A549 (cell line): ENCODE data around the gene RAPGEF2. TPM values are rescaled to one million over a fixed set of nuclear protein-coding genes. Genes with fewer than 3 reads are reported as not detected.

Experiments
- ATAC-seq, 2 experiments: fragments of 200-7000 bp in 1 of 2; fragments of >200 bp in 1 of 2; cut with Nextera tagmentation in 1 of 2; cut with Tn5 transposase in 1 of 2; 3 replicates each; pipeline versions ENCODE4 v1.8.0 to v1.9.1; 2018 to 2020; ENCODE audit warnings: mild to moderate bottlenecking in 1 of 2, moderate library complexity in 1 of 2
- CTCF ChIA-PET: fragments of 300-600 bp; sonication (Branson Sonifier 250); formaldehyde crosslinking; extraction: SDS; loops from one replicate; lab custom pipeline; 2021; ENCODE audit warnings: antibody characterized with exemption, inconsistent platforms; lab: Yijun Ruan, JAX
- POLR2A ChIA-PET: fragments of 350-600 bp; formaldehyde crosslinking; extraction: SDS; loops from one replicate; lab custom pipeline; 2021; ENCODE audit warnings: antibody characterized with exemption, inconsistent platforms; lab: Yijun Ruan, JAX
- DNase-seq, 2 experiments: peaks; one replicate each; pipeline versions ENCODE4 v3.0.0 to v3.0.0-alpha.2; 2011 to 2016; ENCODE audit warnings: low read depth in 1 of 2, low spot score in 1 of 2
- FAIRE-seq: peaks from 2 replicates; lab custom pipeline; 2011; peaks lifted over from hg19 to GRCh38; lab: Jason Lieb, UNC
- H3K27ac ChIP-seq, 2 experiments: fragments of >200 bp; sonication (Bioruptor Twin); formaldehyde crosslinking; 3 replicates each; pipeline ENCODE4 v1.5.1; 2016 to 2017
- H3K4me1 ChIP-seq: fragments of >200 bp; sonication (Bioruptor Twin); formaldehyde crosslinking; 3 replicates; pipeline ENCODE4 v1.6.1; 2016
- H3K4me2 ChIP-seq: fragments of >200 bp; sonication (Bioruptor Twin); formaldehyde crosslinking; 3 replicates; pipeline ENCODE4 v1.6.1; 2016
- H3K4me3 ChIP-seq: fragments of >200 bp; sonication (Bioruptor Twin); formaldehyde crosslinking; 3 replicates; pipeline ENCODE4 v1.5.1; 2016
- H3K9me3 ChIP-seq: fragments of >200 bp; sonication (Bioruptor Twin); formaldehyde crosslinking; 3 replicates; pipeline ENCODE4 v1.6.1; 2016
- BCL3 ChIP-seq: fragments of >200 bp; sonication (Bioruptor Twin); formaldehyde crosslinking; IDR thresholded peaks from 3 replicates; pipeline ENCODE4 v1.6.1; 2016
- CBX2 ChIP-seq: fragments of 200-600 bp; sonication (generic); IDR thresholded peaks from 2 replicates; pipeline ENCODE4 v1.6.1; 2016; ENCODE audit warnings: low read depth, mild to moderate bottlenecking, borderline replicate concordance
- CBX8 ChIP-seq: fragments of 200-600 bp; sonication (generic); IDR thresholded peaks from 2 replicates; pipeline ENCODE4 v1.6.1; 2016
- CHD2 ChIP-seq: fragments of 150-350 bp; IDR thresholded peaks from 2 replicates; pipeline ENCODE4 v1.6.1; 2014; ENCODE audit warnings: low read length; ENCODE audit not compliant: partially characterized antibody
- CHD4 ChIP-seq: fragments of 200-600 bp; sonication (generic); IDR thresholded peaks from 2 replicates; pipeline ENCODE4 v1.6.1; 2016; ENCODE audit warnings: antibody characterized with exemption, mild to moderate bottlenecking, borderline replicate concordance
- GATA3 ChIP-seq: IDR thresholded peaks from 2 replicates; pipeline ENCODE4 v1.6.1; 2012; ENCODE audit warnings: borderline replicate concordance
- HEYL ChIP-seq: fragments of 250-450 bp; sonication (Bioruptor Pico); IDR thresholded peaks from 2 replicates; pipeline ENCODE4 v1.8.0; 2021; ENCODE audit warnings: mild to moderate bottlenecking, moderate library complexity
- HOXA7 ChIP-seq: fragments of 250-450 bp; sonication (Bioruptor Pico); IDR thresholded peaks from 2 replicates; pipeline ENCODE4 v1.5.0; 2020; ENCODE audit warnings: mild to moderate bottlenecking, moderate library complexity
- HOXB13 ChIP-seq: fragments of 250-450 bp; sonication (Bioruptor Pico); IDR thresholded peaks from 2 replicates; pipeline ENCODE4 v1.5.0; 2020; ENCODE audit warnings: low read depth, mild to moderate bottlenecking, moderate library complexity
- MAFK ChIP-seq: fragments of 450-650 bp; IDR thresholded peaks from 2 replicates; pipeline ENCODE4 v1.6.1; 2014; ENCODE audit not compliant: partially characterized antibody
- MAZ ChIP-seq: fragments of 150-350 bp; IDR thresholded peaks from 2 replicates; pipeline ENCODE4 v1.6.1; 2014; ENCODE audit warnings: antibody characterized with exemption, low read depth, low read length, borderline replicate concordance
- NFE2L2 ChIP-seq: fragments of 150-350 bp; conservative IDR thresholded peaks from 2 replicates; pipeline ENCODE4 v1.6.1; 2014; ENCODE audit warnings: low read length
- PBX3 ChIP-seq: IDR thresholded peaks from 2 replicates; pipeline ENCODE4 v1.6.1; 2012
- RARB ChIP-seq: fragments of 250-450 bp; sonication (Bioruptor Pico); IDR thresholded peaks from 2 replicates; pipeline ENCODE4 v1.8.0; 2021; ENCODE audit warnings: mild to moderate bottlenecking, moderate library complexity
- RCOR1 ChIP-seq: fragments of 150-350 bp; IDR thresholded peaks from 2 replicates; pipeline ENCODE4 v1.6.1; 2014; ENCODE audit warnings: antibody characterized with exemption, low read length, low read depth
- REST ChIP-seq: fragments of 200-600 bp; sonication (generic); IDR thresholded peaks from 2 replicates; pipeline ENCODE4 v1.6.1; 2016; ENCODE audit warnings: antibody characterized with exemption, mild to moderate bottlenecking, moderate library complexity
- SREBF2 ChIP-seq: fragments of 450-650 bp; IDR thresholded peaks from 2 replicates; pipeline ENCODE4 v1.6.1; 2014; ENCODE audit warnings: mild to moderate bottlenecking, moderate library complexity
- TFCP2L1 ChIP-seq: fragments of 250-450 bp; sonication (Bioruptor Pico); IDR thresholded peaks from 2 replicates; pipeline ENCODE4 v1.5.0; 2021; ENCODE audit warnings: mild to moderate bottlenecking
- ZC3H11A ChIP-seq: fragments of 450-650 bp; IDR thresholded peaks from 2 replicates; pipeline ENCODE4 v1.6.1; 2014; ENCODE audit warnings: antibody characterized with exemption, mild to moderate bottlenecking
- ZFP36 ChIP-seq: fragments of 450-650 bp; IDR thresholded peaks from 2 replicates; pipeline ENCODE4 v1.6.1; 2014; ENCODE audit warnings: borderline replicate concordance; ENCODE audit not compliant: partially characterized antibody
- WGBS: methylation state at CpG from one replicate; pipeline ENCODE4 v1.1.6; 2017; ENCODE audit errors: missing lambda C conversion rate; 5-methylcytosine and 5-hydroxymethylcytosine counted together
- polyA plus RNA-seq, 4 experiments: library from polyadenylated mRNA; depleted of rRNA in 3 of 4; stranded (reverse); fragments of >200 nt; fragmentation: RNase III in 1 of 4; extraction: RNeasy Plus Mini Kit Qiagen cat#74134 plus additional on column Dnase treatment in 1 of 4; gene quantifications; 2 replicates in 3 of 4; 3 replicates in 1 of 4; pipeline ENCODE4 v1.2.3, GENCODE V29; 2011 to 2017

Gene RAPGEF2
- polyA plus RNA-seq, 2 of the 4 experiments (the other 2 are of a cell fraction), result 10.7 to 31.8 TPM

GRCh38 chr4:159162576-159162975, 59.7 kb downstream of the RAPGEF2 start:
- Histone ChIP-seq H3K4me1 (peaks cover 14% of the 10 kb centered on the region; the same call in 2 of the 3 replicates), H3K27ac (no peak overlapping the region), H3K9me3 (no peaks in the 10 kb centered on the region), H3K4me3 (no peak overlapping the region), H3K4me2 (no peak overlapping the region)
- WGBS, result 82% methylated on average over 1 of the region's 1 CpG
- DNase-seq, result no peak
- FAIRE-seq, result no peak
- CTCF ChIA-PET, result interaction anchor here (0.6 to 1.5 kb wide), 2 partner anchors 41 to 58 kb away, joined by 3 to 6 read pairs; no protein-coding TSS in a partner anchor
- TF ChIP-seq CBX2 (no peak), RCOR1 (no peak), HOXB13 (CRISPR knock-in tag) (no peak)
- POLR2A ChIA-PET, result interaction anchor here (0.7 kb wide), 1 partner anchor 1693 kb away, joined by 6 read pairs; no protein-coding TSS in a partner anchor
- ATAC-seq, result no peak

- POLR2A ChIA-PET, result no interaction called here
- no peak overlapping the region for H3K4me3 ChIP-seq
- CTCF ChIA-PET, result no interaction called here
- FAIRE-seq (no peak), DNase-seq (no peak), ATAC-seq (no peak)
- no peak overlapping the region for H3K27ac ChIP-seq
- H3K4me2 ChIP-seq, result no peak overlapping the region
- H3K4me1 ChIP-seq, result peaks cover 18% of the 10 kb centered on the region; the same call in 2 of the 3 replicates
- H3K9me3 ChIP-seq, result no peaks in the 10 kb centered on the region
- TF ChIP-seq MAFK, result peak; percentile 97
- no peak for TF ChIP-seq REST
- no peak for TF ChIP-seq TFCP2L1 (CRISPR knock-in tag)
- TF ChIP-seq NFE2L2, result no peak
- TF ChIP-seq CHD4, result no peak
- no peak for TF ChIP-seq GATA3
- no peak for TF ChIP-seq BCL3
- TF ChIP-seq CHD2, result no peak
- TF ChIP-seq HEYL (CRISPR knock-in tag), result no peak
These were observed 60.6 kb downstream of the RAPGEF2 start for GRCh38 chr4:159163521-159163920.

- WGBS, result 94% methylated on average over 5 of the region's 5 CpGs
- H3K4me3 ChIP-seq, result no peak overlapping the region
- no peak overlapping the region for H3K27ac ChIP-seq
- DNase-seq (no peak), ATAC-seq (no peak), FAIRE-seq (no peak)
- ChIA-PET CTCF (no interaction called here), POLR2A (no interaction called here)
- H3K4me1 ChIP-seq, result peaks cover 35% of the 10 kb centered on the region
- H3K9me3 ChIP-seq, result no peaks in the 10 kb centered on the region
- TF ChIP-seq CBX8, result no peak
- no peak for TF ChIP-seq PBX3
- no peak for TF ChIP-seq HOXB13 (CRISPR knock-in tag)
- no peak for TF ChIP-seq ZFP36
- TF ChIP-seq RARB (CRISPR knock-in tag), result no peak
- no peak for TF ChIP-seq MAZ
- no peak for TF ChIP-seq ZC3H11A
- TF ChIP-seq HOXA7, result no peak
- no peak for TF ChIP-seq SREBF2
- no peak overlapping the region for H3K4me2 ChIP-seq
These were observed 66.8 kb downstream of the RAPGEF2 start for GRCh38 chr4:159169404-159170302.
